Skeletal muscle satellite cell (primary cell): ENCODE results near the gene USP5.
A peak's percentile ranks its signal among the peaks of the same experiment; 100 is the strongest.
"Not testable (repeated sequence)": the region's sequence is repeated elsewhere in the genome, so short reads cannot be mapped to it uniquely, and the experiment has no call there.

ENCODE experiments used
- H3K27me3 ChIP-seq: 2 replicates; pipeline ENCODE4 v1.7.0; 2013; ENCODE audit warnings: low read length; ENCODE audit not compliant: control insufficient read depth, insufficient read depth
- H3K36me3 ChIP-seq: 2 replicates; pipeline ENCODE4 v1.7.0; 2013; ENCODE audit warnings: mild to moderate bottlenecking, control low read depth, low read length; ENCODE audit not compliant: insufficient read depth
- H3K4me1 ChIP-seq: 2 replicates; pipeline ENCODE4 v1.7.0; 2013; ENCODE audit warnings: low read length; ENCODE audit not compliant: control insufficient read depth, insufficient read depth
- H3K4me2 ChIP-seq: 2 replicates; pipeline ENCODE4 v1.7.0; 2013; ENCODE audit warnings: mild to moderate bottlenecking, low read length
- H3K4me3 ChIP-seq: 2 replicates; pipeline ENCODE4 v1.7.0; 2013; ENCODE audit warnings: low read length
- H3K9ac ChIP-seq: 2 replicates; pipeline ENCODE4 v1.7.0; 2013; ENCODE audit warnings: mild to moderate bottlenecking, low read depth, low read length, moderate library complexity
- H3K9me3 ChIP-seq: replicated peaks from 2 replicates; pipeline ENCODE4 v1.7.0; 2013; ENCODE audit warnings: mild to moderate bottlenecking, control low read depth, low read length

USP5 gene

GRCh38 chr12:6887460-6887859 is 35.5 kb downstream of the USP5 start:
- peaks cover 13% of the 10 kb centered on the region for H3K4me1 ChIP-seq
- H3K4me2 ChIP-seq, result no peak overlapping the region
- H3K4me3 ChIP-seq, result no peak overlapping the region
- H3K9me3 ChIP-seq, result no peaks in the 10 kb centered on the region
- no peaks in the 10 kb centered on the region for H3K27me3 ChIP-seq
- H3K36me3 ChIP-seq, result peaks cover 17% of the 10 kb centered on the region
- H3K9ac ChIP-seq, result no peak overlapping the region

GRCh38 chr12:6888360-6888759 is 36.4 kb downstream of the USP5 start:
- peaks cover 13% of the 10 kb centered on the region for H3K4me1 ChIP-seq
- no peak overlapping the region for H3K4me2 ChIP-seq
- no peak overlapping the region for H3K4me3 ChIP-seq
- no peaks in the 10 kb centered on the region for H3K27me3 ChIP-seq
- peaks cover 17% of the 10 kb centered on the region for H3K36me3 ChIP-seq
- H3K9ac ChIP-seq, result no peak overlapping the region
- H3K9me3 ChIP-seq, result no peaks in the 10 kb centered on the region

- not testable (repeated sequence) for H3K9ac ChIP-seq, H3K4me3 ChIP-seq, H3K9me3 ChIP-seq, H3K4me2 ChIP-seq, H3K27me3 ChIP-seq
- peaks cover 13% of the 10 kb centered on the region for H3K4me1 ChIP-seq
- H3K36me3 ChIP-seq, result peaks cover 14% of the 10 kb centered on the region
These were observed 36.8 kb downstream of the USP5 start for GRCh38 chr12:6888794-6889193.

GRCh38 chr12:6889775-6890573 is 38.0 kb downstream of the USP5 start:
- H3K9me3 ChIP-seq, H3K27me3 ChIP-seq, H3K4me3 ChIP-seq, H3K36me3 ChIP-seq: not testable (repeated sequence)
- H3K9ac ChIP-seq, result peak overlapping the region; percentile 79
- peaks cover 13% of the 10 kb centered on the region for H3K4me1 ChIP-seq
- peak overlapping the region; percentile 78 for H3K4me2 ChIP-seq

- Histone ChIP-seq H3K4me3 (peak overlapping the region; percentile 72), H3K27me3 (no peaks in the 10 kb centered on the region), H3K36me3 (no peaks in the 10 kb centered on the region), H3K9ac (peak overlapping the region; percentile 95), H3K9me3 (no peaks in the 10 kb centered on the region), H3K4me2 (peak overlapping the region; percentile 98), H3K4me1 (peaks cover 13% of the 10 kb centered on the region)
These were observed 39.1 kb downstream of the USP5 start for GRCh38 chr12:6890789-6891645.

- Histone ChIP-seq H3K4me1 (peaks cover 13% of the 10 kb centered on the region), H3K36me3 (no peaks in the 10 kb centered on the region), H3K4me2 (peak overlapping the region; percentile 98), H3K9me3 (no peaks in the 10 kb centered on the region), H3K4me3 (peak overlapping the region; percentile 72), H3K9ac (peak overlapping the region; percentile 95), H3K27me3 (no peaks in the 10 kb centered on the region)
These were observed 39.7 kb downstream of the USP5 start for GRCh38 chr12:6891646-6892001.

- H3K9me3 ChIP-seq, H3K9ac ChIP-seq, H3K36me3 ChIP-seq, H3K4me3 ChIP-seq, H3K27me3 ChIP-seq, H3K4me2 ChIP-seq: not testable (repeated sequence)
- H3K4me1 ChIP-seq, result peaks cover 13% of the 10 kb centered on the region
These were observed 40.7 kb downstream of the USP5 start for GRCh38 chr12:6892683-6893082.

- no peaks in the 10 kb centered on the region for H3K27me3 ChIP-seq
- no peaks in the 10 kb centered on the region for H3K9me3 ChIP-seq
- no peak overlapping the region for H3K4me2 ChIP-seq
- H3K4me1 ChIP-seq, result peaks cover 13% of the 10 kb centered on the region
- no peaks in the 10 kb centered on the region for H3K36me3 ChIP-seq
- no peak overlapping the region for H3K9ac ChIP-seq
- H3K4me3 ChIP-seq, result no peak overlapping the region
These were observed 42.4 kb downstream of the USP5 start for GRCh38 chr12:6894321-6894720.

GRCh38 chr12:6896846-6897435 is 45.0 kb downstream of the USP5 start:
- Histone ChIP-seq H3K4me3 (no peak overlapping the region), H3K9ac (no peak overlapping the region), H3K9me3 (no peaks in the 10 kb centered on the region), H3K27me3 (no peaks in the 10 kb centered on the region), H3K36me3 (no peaks in the 10 kb centered on the region), H3K4me2 (no peak overlapping the region), H3K4me1 (no peaks in the 10 kb centered on the region)

- Histone ChIP-seq H3K9ac (no peak overlapping the region), H3K4me1 (peaks cover 3% of the 10 kb centered on the region), H3K9me3 (no peaks in the 10 kb centered on the region), H3K4me3 (no peak overlapping the region), H3K4me2 (no peak overlapping the region), H3K36me3 (no peaks in the 10 kb centered on the region), H3K27me3 (no peaks in the 10 kb centered on the region)
These were observed 47.5 kb downstream of the USP5 start for GRCh38 chr12:6899427-6899826.

GRCh38 chr12:6899837-6900519 is 48.0 kb downstream of the USP5 start:
- no peak overlapping the region for H3K9ac ChIP-seq
- no peak overlapping the region for H3K4me3 ChIP-seq

More at GRCh38 chr12:6899837-6900519, 48.0 kb downstream of the USP5 start:
- Histone ChIP-seq H3K27me3 (no peaks in the 10 kb centered on the region), H3K4me1 (peaks cover 5% of the 10 kb centered on the region), H3K4me2 (no peak overlapping the region), H3K36me3 (no peaks in the 10 kb centered on the region), H3K9me3 (no peaks in the 10 kb centered on the region)
